Mesenchymal stem cell (in vitro differentiated cells and primary cell): ENCODE data around the gene PXDC1.

Experiments used
- DNase-seq: peaks from one replicate; pipeline ENCODE4 v3.0.0-alpha.2; 2013
- H2AFZ ChIP-seq: one replicate; pipeline ENCODE4 v1.6.1; 2013; ENCODE audit warnings: low read depth, mild to moderate bottlenecking, control low read depth, inconsistent platforms, low read length, moderate library complexity
- H2AK5ac ChIP-seq: 2 replicates; pipeline ENCODE4 v1.6.1; 2013; ENCODE audit warnings: low read length, moderate library complexity, mild to moderate bottlenecking, inconsistent platforms; ENCODE audit not compliant: severe bottlenecking
- H2BK120ac ChIP-seq: one replicate; pipeline ENCODE4 v1.6.1; 2013; ENCODE audit warnings: low read depth, mild to moderate bottlenecking, inconsistent platforms, low read length, moderate library complexity
- H2BK12ac ChIP-seq, 2 experiments: one replicate each; pipeline ENCODE4 v1.6.1; 2013; ENCODE audit warnings: inconsistent platforms in 2 of 2, low read length in 2 of 2, mild to moderate bottlenecking in 2 of 2, moderate library complexity in 2 of 2, control low read depth in 1 of 2
- H2BK15ac ChIP-seq: one replicate; pipeline ENCODE4 v1.6.1; 2013; ENCODE audit warnings: mild to moderate bottlenecking, low read depth, inconsistent platforms; ENCODE audit not compliant: poor library complexity, severe bottlenecking
- H2BK5ac ChIP-seq: 2 replicates; pipeline ENCODE4 v1.6.1; 2013; ENCODE audit warnings: low read depth, mild to moderate bottlenecking, low read length, control low read depth, inconsistent platforms; ENCODE audit not compliant: poor library complexity, severe bottlenecking
- H3K14ac ChIP-seq, 2 experiments: one replicate each; pipeline ENCODE4 v1.6.1; 2013; ENCODE audit warnings: inconsistent platforms in 2 of 2, low read length in 2 of 2, control low read depth in 1 of 2, mild to moderate bottlenecking in 1 of 2, moderate library complexity in 1 of 2
- H3K18ac ChIP-seq, 2 experiments: one replicate each; pipeline ENCODE4 v1.6.1; 2013; ENCODE audit warnings: inconsistent platforms in 2 of 2, low read length in 2 of 2, control low read depth in 1 of 2, low read depth in 1 of 2, mild to moderate bottlenecking in 1 of 2
- H3K23ac ChIP-seq, 2 experiments: one replicate each; pipeline ENCODE4 v1.6.1; 2013; ENCODE audit warnings: inconsistent platforms in 2 of 2, low read length in 2 of 2, mild to moderate bottlenecking in 2 of 2, moderate library complexity in 2 of 2, control low read depth in 1 of 2
- H3K27ac ChIP-seq: 2 replicates; pipeline ENCODE4 v1.5.1; 2013; ENCODE audit warnings: mild to moderate bottlenecking, moderate library complexity, low read length, control low read depth, inconsistent platforms; ENCODE audit not compliant: poor library complexity, severe bottlenecking
- H3K27me3 ChIP-seq, 2 experiments: 2 replicates each; pipeline versions ENCODE4 v1.6.1 to v1.7.0; 2013; ENCODE audit warnings: low read length in 2 of 2, mild to moderate bottlenecking in 2 of 2, moderate library complexity in 2 of 2, control low read depth in 1 of 2, inconsistent platforms in 1 of 2; ENCODE audit not compliant: control insufficient read depth in 1 of 2, insufficient read depth in 1 of 2
- H3K36me3 ChIP-seq, 2 experiments: 2 replicates each; pipeline versions ENCODE4 v1.6.1 to v1.7.0; 2013; ENCODE audit warnings: low read length in 2 of 2, control low read depth in 1 of 2, inconsistent platforms in 1 of 2, low read depth in 1 of 2, mild to moderate bottlenecking in 1 of 2; ENCODE audit not compliant: insufficient read depth in 2 of 2, control insufficient read depth in 1 of 2
- H3K4ac ChIP-seq, 2 experiments: one replicate each; pipeline ENCODE4 v1.6.1; 2013; ENCODE audit warnings: inconsistent platforms in 2 of 2, low read length in 2 of 2, mild to moderate bottlenecking in 2 of 2, moderate library complexity in 2 of 2, control low read depth in 1 of 2, low read depth in 1 of 2
- H3K4me1 ChIP-seq: 2 replicates; pipeline ENCODE4 v1.6.1; 2013; ENCODE audit warnings: low read depth, low read length, control low read depth; ENCODE audit not compliant: control insufficient read depth, insufficient read depth
- H3K4me2 ChIP-seq: 2 replicates; pipeline ENCODE4 v1.6.1; 2013; ENCODE audit warnings: low read length, mild to moderate bottlenecking, inconsistent platforms; ENCODE audit not compliant: poor library complexity, severe bottlenecking
- H3K4me3 ChIP-seq, 2 experiments: 2 replicates each; pipeline versions ENCODE4 v1.5.1 to v1.7.0; 2013; ENCODE audit warnings: low read length in 2 of 2, mild to moderate bottlenecking in 2 of 2, control low read depth in 1 of 2, low read depth in 1 of 2; ENCODE audit not compliant: insufficient read depth in 1 of 2
- H3K79me1 ChIP-seq: replicated peaks from 2 replicates; pipeline ENCODE4 v1.6.1; 2013; ENCODE audit warnings: mild to moderate bottlenecking, control low read depth, low read length, inconsistent platforms; ENCODE audit not compliant: poor library complexity, severe bottlenecking
- H3K9ac ChIP-seq: 2 replicates; pipeline ENCODE4 v1.7.0; 2013; ENCODE audit warnings: mild to moderate bottlenecking, low read length, moderate library complexity
- H3K9me3 ChIP-seq: 2 replicates; pipeline ENCODE4 v1.7.0; 2013; ENCODE audit warnings: mild to moderate bottlenecking, low read length; ENCODE audit not compliant: control insufficient read depth
- H4K8ac ChIP-seq: one replicate; pipeline ENCODE4 v1.6.1; 2013; ENCODE audit warnings: inconsistent platforms, mild to moderate bottlenecking, low read length, moderate library complexity
- H4K91ac ChIP-seq: one replicate; pipeline ENCODE4 v1.6.1; 2013; ENCODE audit warnings: mild to moderate bottlenecking, low read length, inconsistent platforms
- WGBS: methylation state at CpG from one replicate; pipeline ENCODE4 v1.1.7; 2013; ENCODE audit warnings: mixed read lengths; 5-methylcytosine and 5-hydroxymethylcytosine counted together

The PXDC1 gene

GRCh38 chr6:3748208-3749066 is 3.1 kb downstream of the PXDC1 start:
- no peak overlapping the region for H2BK12ac ChIP-seq
- no peak overlapping the region for H3K23ac ChIP-seq
- peak overlapping the region in 1 of 2 experiments; percentile 85 for H3K4me3 ChIP-seq
- H3K27ac ChIP-seq, result peak overlapping the region; percentile 17
- H3K4ac ChIP-seq, result no peak overlapping the region
- H2AFZ ChIP-seq, result no peak overlapping the region
- no peak overlapping the region for H2BK15ac ChIP-seq
- H3K4me1 ChIP-seq, result peaks cover 53% of the 10 kb centered on the region
- H3K79me1 ChIP-seq, result no peaks in the 10 kb centered on the region
- no peaks in the 10 kb centered on the region for H3K27me3 ChIP-seq
- no peak overlapping the region for H3K14ac ChIP-seq
- H3K9me3 ChIP-seq, result no peaks in the 10 kb centered on the region
- H3K18ac ChIP-seq, result peak overlapping the region in 1 of 2 experiments; percentile 23
- H4K91ac ChIP-seq, result no peak overlapping the region
- 39% methylated on average over 10 of the region's 12 CpGs for WGBS
- H3K4me2 ChIP-seq, result peak overlapping the region; percentile 38
- DNase-seq, result peak; percentile 89
- H2AK5ac ChIP-seq, result no peak overlapping the region
- no peak overlapping the region for H4K8ac ChIP-seq
- peaks cover 10 to 34% of the 10 kb centered on the region in 2 experiments for H3K36me3 ChIP-seq
- H3K9ac ChIP-seq, result peak overlapping the region; percentile 97
- H2BK120ac ChIP-seq, result no peak overlapping the region
- H2BK5ac ChIP-seq, result no peak overlapping the region

GRCh38 chr6:3747100-3747737 is 4.3 kb downstream of the PXDC1 start:
- Histone ChIP-seq H3K4me1 (peaks cover 54% of the 10 kb centered on the region), H3K4ac (peak overlapping the region in 1 of 2 experiments; percentile 9), H3K36me3 (peaks cover 10 to 34% of the 10 kb centered on the region in 2 experiments), H3K4me3 (peak overlapping the region in 1 of 2 experiments; percentile 85), H2BK15ac (no peak overlapping the region), H2AK5ac (peak overlapping the region; percentile 42), H3K14ac (no peak overlapping the region), H3K9ac (peak overlapping the region; percentile 97), H2BK12ac (no peak overlapping the region), H3K27ac (no peak overlapping the region), H2AFZ (no peak overlapping the region), H4K91ac (no peak overlapping the region), H4K8ac (no peak overlapping the region), H3K23ac (no peak overlapping the region), H2BK5ac (no peak overlapping the region), H3K4me2 (no peak overlapping the region), H3K18ac (peak overlapping the region in 1 of 2 experiments; percentile 24), H2BK120ac (no peak overlapping the region), H3K79me1 (no peaks in the 10 kb centered on the region), H3K27me3 (no peaks in the 10 kb centered on the region), H3K9me3 (no peaks in the 10 kb centered on the region)
- 95% methylated on average over 9 of the region's 12 CpGs for WGBS
- DNase-seq, result no peak

- Histone ChIP-seq H3K18ac (no peak overlapping the region), H2AK5ac (no peak overlapping the region), H3K27ac (no peak overlapping the region), H3K4me1 (peaks cover 52% of the 10 kb centered on the region), H2BK5ac (no peak overlapping the region), H3K36me3 (peaks cover 10 to 34% of the 10 kb centered on the region in 2 experiments), H4K8ac (no peak overlapping the region), H3K9me3 (no peaks in the 10 kb centered on the region), H3K4ac (no peak overlapping the region), H3K23ac (peak overlapping the region in 1 of 2 experiments; percentile 14), H3K4me3 (no peak overlapping the region), H3K9ac (peak overlapping the region; percentile 97), H3K27me3 (no peaks in the 10 kb centered on the region), H3K79me1 (no peaks in the 10 kb centered on the region), H4K91ac (no peak overlapping the region), H2BK120ac (no peak overlapping the region), H2BK15ac (no peak overlapping the region), H3K14ac (peak overlapping the region in 1 of 2 experiments; percentile 46), H2BK12ac (no peak overlapping the region), H3K4me2 (no peak overlapping the region), H2AFZ (no peak overlapping the region)
- DNase-seq, result no peak
- WGBS, result 97% methylated on average over 7 of the region's 8 CpGs
Measured at GRCh38 chr6:3746696-3747095, 4.8 kb downstream of the PXDC1 start.

- Histone ChIP-seq H3K23ac (no peak overlapping the region), H4K8ac (no peak overlapping the region), H2BK12ac (no peak overlapping the region), H3K36me3 (peaks cover 12 to 38% of the 10 kb centered on the region in 2 experiments), H3K4me3 (no peak overlapping the region), H3K9me3 (no peaks in the 10 kb centered on the region), H3K27ac (no peak overlapping the region), H2AK5ac (no peak overlapping the region), H3K4me2 (no peak overlapping the region), H2BK120ac (no peak overlapping the region), H3K4me1 (peaks cover 54% of the 10 kb centered on the region), H3K14ac (peak overlapping the region in 1 of 2 experiments; percentile 46), H3K4ac (no peak overlapping the region), H2AFZ (no peak overlapping the region), H2BK15ac (no peak overlapping the region), H3K79me1 (peaks cover 2% of the 10 kb centered on the region), H4K91ac (no peak overlapping the region), H2BK5ac (no peak overlapping the region), H3K9ac (peak overlapping the region; percentile 97), H3K18ac (no peak overlapping the region), H3K27me3 (no peaks in the 10 kb centered on the region)
- WGBS, result 90% methylated on average over 11 of the region's 11 CpGs
- no peak for DNase-seq
Measured at GRCh38 chr6:3746119-3746691, 5.3 kb downstream of the PXDC1 start.
